ENCODE results near the gene RLN3. TPM values are rescaled to one million over a fixed set of nuclear protein-coding genes. Genes with fewer than 3 reads are reported as not detected.

Gene RLN3
- total and polyA plus RNA-seq, 2 donors from 2014 or later: not detected

DNA sequence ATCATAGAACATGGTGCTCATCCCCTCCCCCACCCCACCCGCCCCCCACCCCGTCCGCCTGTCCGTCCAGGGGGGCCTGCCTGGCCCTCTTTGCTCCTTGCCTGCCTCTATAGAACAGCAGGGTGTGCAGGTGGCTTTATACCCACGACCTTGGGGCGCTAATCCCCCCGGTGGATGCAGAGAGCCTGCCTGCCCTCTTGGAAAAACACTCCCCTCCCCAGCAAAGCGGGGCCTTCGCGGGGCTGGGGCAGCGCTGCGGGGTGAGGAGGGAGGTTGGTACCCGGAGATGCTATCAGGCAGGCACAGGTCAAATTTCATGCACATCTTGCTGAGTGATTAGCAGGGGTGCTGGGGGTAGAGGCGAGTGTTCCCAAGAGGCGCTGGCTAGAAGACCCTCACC lies 43.8 kb upstream of the RLN3 start:
- no peak for FAIRE-seq

DNA sequence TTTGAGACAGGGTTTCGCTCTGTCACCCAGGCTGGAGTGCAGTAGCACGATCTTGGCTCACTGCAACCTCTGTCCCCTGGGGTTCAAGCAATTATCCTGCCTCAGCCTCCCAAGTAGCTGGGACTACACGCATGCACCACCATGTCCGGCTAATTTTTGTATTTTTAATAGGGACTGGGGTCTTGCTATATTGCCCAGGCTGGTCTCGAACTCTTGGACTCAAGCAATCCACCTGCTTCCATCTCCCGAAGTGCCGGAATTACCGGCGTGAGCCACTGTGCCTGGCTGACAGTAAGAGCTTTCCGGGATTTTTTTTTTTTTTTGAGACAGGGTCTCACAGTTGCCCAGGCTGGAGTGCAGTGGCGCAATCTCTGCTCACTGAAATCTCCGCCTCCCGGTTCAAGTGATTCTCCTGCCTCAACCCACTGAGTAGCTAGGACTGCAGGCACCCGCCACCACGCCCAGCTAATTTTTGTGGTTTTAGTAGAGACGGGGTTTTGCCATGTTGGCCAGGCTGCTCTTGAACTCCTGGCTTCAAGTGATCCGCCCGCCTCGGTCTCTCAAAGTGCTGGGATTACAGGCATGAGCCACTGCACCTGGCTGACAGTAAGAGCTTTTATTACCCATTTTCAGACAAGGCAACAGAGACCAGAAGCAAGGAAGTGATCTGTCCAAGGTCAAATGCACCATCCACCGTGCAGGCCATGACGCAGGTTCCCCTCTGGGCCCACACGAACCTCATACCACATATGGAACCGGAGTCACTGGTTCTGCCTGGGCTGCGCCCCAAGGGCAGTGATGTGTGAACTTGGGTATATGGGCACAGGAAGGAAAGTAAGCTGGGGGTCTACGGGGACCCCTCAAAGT lies 42.8 kb upstream of the RLN3 start:
- Histone ChIP-seq H3K27ac (ENCODE audit: low read depth in 2 of 2, low read length in 2 of 2) (peak overlapping the region; percentile 88 to 91), H3K27me3 (ENCODE audit: control insufficient read depth, insufficient read depth, low read length) (no peaks in the 10 kb centered on the region), H3K36me3 (ENCODE audit: control insufficient read depth in 2 of 3, insufficient read depth in 3 of 3, low read length in 3 of 3) (peaks cover 0 to 9% (median 8%) of the 10 kb centered on the region in 3 donors), H3K9me3 (ENCODE audit: control insufficient read depth in 2 of 3, insufficient read depth in 1 of 3, low read length in 3 of 3) (no peaks in the 10 kb centered on the region), H3K9ac (ENCODE audit: low read length in 3 of 3) (peak overlapping the region in 1 of 3 donors; percentile 51), H3K4me1 (ENCODE audit: control insufficient read depth in 2 of 3, insufficient read depth in 2 of 3, low read depth in 1 of 3, low read length in 3 of 3) (peaks cover 0 to 25% (median 18%) of the 10 kb centered on the region in 3 donors), H3K4me3 (ENCODE audit: low read length in 3 of 3) (no peak overlapping the region)
- FAIRE-seq (no peak), DNase-seq (no peak)
- TF ChIP-seq, protein P1, sequence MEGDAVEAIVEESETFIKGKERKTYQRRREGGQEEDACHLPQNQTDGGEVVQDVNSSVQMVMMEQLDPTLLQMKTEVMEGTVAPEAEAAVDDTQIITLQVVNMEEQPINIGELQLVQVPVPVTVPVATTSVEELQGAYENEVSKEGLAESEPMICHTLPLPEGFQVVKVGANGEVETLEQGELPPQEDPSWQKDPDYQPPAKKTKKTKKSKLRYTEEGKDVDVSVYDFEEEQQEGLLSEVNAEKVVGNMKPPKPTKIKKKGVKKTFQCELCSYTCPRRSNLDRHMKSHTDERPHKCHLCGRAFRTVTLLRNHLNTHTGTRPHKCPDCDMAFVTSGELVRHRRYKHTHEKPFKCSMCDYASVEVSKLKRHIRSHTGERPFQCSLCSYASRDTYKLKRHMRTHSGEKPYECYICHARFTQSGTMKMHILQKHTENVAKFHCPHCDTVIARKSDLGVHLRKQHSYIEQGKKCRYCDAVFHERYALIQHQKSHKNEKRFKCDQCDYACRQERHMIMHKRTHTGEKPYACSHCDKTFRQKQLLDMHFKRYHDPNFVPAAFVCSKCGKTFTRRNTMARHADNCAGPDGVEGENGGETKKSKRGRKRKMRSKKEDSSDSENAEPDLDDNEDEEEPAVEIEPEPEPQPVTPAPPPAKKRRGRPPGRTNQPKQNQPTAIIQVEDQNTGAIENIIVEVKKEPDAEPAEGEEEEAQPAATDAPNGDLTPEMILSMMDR (IDR thresholded peaks at IDR 0.05; ENCODE audit: borderline replicate concordance, extremely low read depth, insufficient read depth): no peak
- intact Hi-C loops (cut with DNase I): no loop called here

More for the DNA sequence above, 43.8 kb upstream of the RLN3 start:
- H3K27ac ChIP-seq (ENCODE audit: low read depth in 2 of 2, low read length in 2 of 2): no peak overlapping the region
- H3K4me1 ChIP-seq (ENCODE audit: control insufficient read depth in 2 of 3, insufficient read depth in 2 of 3, low read depth in 1 of 3, low read length in 3 of 3): peaks cover 0 to 30% (median 18%) of the 10 kb centered on the region in 3 donors
- H3K9me3 ChIP-seq (ENCODE audit: control insufficient read depth in 2 of 3, insufficient read depth in 1 of 3, low read length in 3 of 3): no peaks in the 10 kb centered on the region
- no peak for DNase-seq
- H3K4me3 ChIP-seq (ENCODE audit: low read length in 3 of 3): no peak overlapping the region
- peaks cover 0 to 9% (median 8%) of the 10 kb centered on the region in 3 donors for H3K36me3 ChIP-seq (ENCODE audit: control insufficient read depth in 2 of 3, insufficient read depth in 3 of 3, low read length in 3 of 3)
- intact Hi-C loops (cut with DNase I): no loop called here
- no peaks in the 10 kb centered on the region for H3K27me3 ChIP-seq (ENCODE audit: control insufficient read depth, insufficient read depth, low read length)
- H3K9ac ChIP-seq (ENCODE audit: low read length in 3 of 3): no peak overlapping the region
- TF ChIP-seq, protein P1 (IDR thresholded peaks at IDR 0.05; ENCODE audit: borderline replicate concordance, extremely low read depth, insufficient read depth): no peak

DNA sequence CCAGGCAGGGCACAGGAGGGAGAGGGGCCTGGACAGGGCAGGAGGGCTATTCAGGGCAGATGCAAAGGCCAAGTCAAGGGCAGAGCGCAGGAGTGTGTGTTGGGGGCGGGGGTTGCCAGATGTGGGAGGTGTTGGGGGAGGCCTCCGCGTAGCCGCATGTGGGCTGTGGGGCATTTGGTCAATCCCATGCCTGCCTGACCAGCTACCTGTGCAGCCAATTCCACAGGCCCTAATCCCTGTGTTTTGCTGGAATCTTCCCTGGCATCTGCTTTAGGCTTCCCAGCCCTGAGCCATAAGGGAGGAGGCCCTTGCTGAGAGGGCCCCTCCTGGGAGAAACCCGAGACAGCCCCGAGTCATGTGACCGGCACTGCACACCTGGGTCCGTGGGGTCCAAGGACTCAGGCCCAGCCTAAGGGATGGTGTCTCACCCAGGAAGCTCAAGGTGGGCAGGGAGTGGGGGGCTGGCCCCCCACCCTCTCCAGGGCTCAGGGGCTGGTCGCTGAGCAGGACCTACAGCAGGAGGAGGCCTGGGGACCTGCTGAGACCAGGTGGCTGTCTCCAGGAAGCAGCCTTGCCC lies 42.1 kb upstream of the RLN3 start:
- intact Hi-C loops (cut with DNase I): no loop called here
- DNase-seq: no peak
- no peak overlapping the region for H3K4me3 ChIP-seq (ENCODE audit: low read length in 3 of 3)
- H3K36me3 ChIP-seq (ENCODE audit: control insufficient read depth in 2 of 3, insufficient read depth in 3 of 3, low read length in 3 of 3): peaks cover 0 to 9% (median 8%) of the 10 kb centered on the region in 3 donors
- no peaks in the 10 kb centered on the region for H3K27me3 ChIP-seq (ENCODE audit: control insufficient read depth, insufficient read depth, low read length)
- H3K9ac ChIP-seq (ENCODE audit: low read length in 3 of 3): peak overlapping the region in 2 of 3 donors; percentile 24 to 51
- H3K27ac ChIP-seq (ENCODE audit: low read depth in 2 of 2, low read length in 2 of 2): peak overlapping the region; percentile 88 to 91
- TF ChIP-seq, protein P1 (IDR thresholded peaks at IDR 0.05; ENCODE audit: borderline replicate concordance, extremely low read depth, insufficient read depth): no peak
- no peak for FAIRE-seq
- H3K9me3 ChIP-seq (ENCODE audit: control insufficient read depth in 2 of 3, insufficient read depth in 1 of 3, low read length in 3 of 3): no peaks in the 10 kb centered on the region
- H3K4me1 ChIP-seq (ENCODE audit: control insufficient read depth in 2 of 3, insufficient read depth in 2 of 3, low read depth in 1 of 3, low read length in 3 of 3): peaks cover 0 to 25% (median 18%) of the 10 kb centered on the region in 3 donors
